DOHH2 (cell line): ENCODE results near the gene DIRAS2.

Source experiments
- CTCF ChIP-seq: fragments of 200-600 bp; sonication (generic); IDR thresholded peaks from one replicate; pipeline ENCODE4 v1.5.1; 2014; ENCODE audit warnings: antibody characterized with exemption, mild to moderate bottlenecking, low read depth, low read length; ENCODE audit not compliant: poor library complexity, severe bottlenecking
- EZH2phosphoT487 ChIP-seq: fragments of 200-600 bp; sonication (generic); IDR thresholded peaks from 2 replicates; pipeline ENCODE4 v1.6.1; 2017; ENCODE audit warnings: borderline replicate concordance, mild to moderate bottlenecking, antibody characterized with exemption, low read length, moderate library complexity, mixed read lengths

GRCh38 chr9:90613502-90613901, 29.1 kb downstream of the DIRAS2 start:
- no peak for TF ChIP-seq CTCF
- TF ChIP-seq EZH2phosphoT487 = no peak
